ENCODE results near the gene EIF4E.
"Not testable (repeated sequence)": the region's sequence is repeated elsewhere in the genome, so short reads cannot be mapped to it uniquely, and the experiment has no call there.

EIF4E gene, protein sequence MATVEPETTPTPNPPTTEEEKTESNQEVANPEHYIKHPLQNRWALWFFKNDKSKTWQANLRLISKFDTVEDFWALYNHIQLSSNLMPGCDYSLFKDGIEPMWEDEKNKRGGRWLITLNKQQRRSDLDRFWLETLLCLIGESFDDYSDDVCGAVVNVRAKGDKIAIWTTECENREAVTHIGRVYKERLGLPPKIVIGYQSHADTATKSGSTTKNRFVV

DNA sequence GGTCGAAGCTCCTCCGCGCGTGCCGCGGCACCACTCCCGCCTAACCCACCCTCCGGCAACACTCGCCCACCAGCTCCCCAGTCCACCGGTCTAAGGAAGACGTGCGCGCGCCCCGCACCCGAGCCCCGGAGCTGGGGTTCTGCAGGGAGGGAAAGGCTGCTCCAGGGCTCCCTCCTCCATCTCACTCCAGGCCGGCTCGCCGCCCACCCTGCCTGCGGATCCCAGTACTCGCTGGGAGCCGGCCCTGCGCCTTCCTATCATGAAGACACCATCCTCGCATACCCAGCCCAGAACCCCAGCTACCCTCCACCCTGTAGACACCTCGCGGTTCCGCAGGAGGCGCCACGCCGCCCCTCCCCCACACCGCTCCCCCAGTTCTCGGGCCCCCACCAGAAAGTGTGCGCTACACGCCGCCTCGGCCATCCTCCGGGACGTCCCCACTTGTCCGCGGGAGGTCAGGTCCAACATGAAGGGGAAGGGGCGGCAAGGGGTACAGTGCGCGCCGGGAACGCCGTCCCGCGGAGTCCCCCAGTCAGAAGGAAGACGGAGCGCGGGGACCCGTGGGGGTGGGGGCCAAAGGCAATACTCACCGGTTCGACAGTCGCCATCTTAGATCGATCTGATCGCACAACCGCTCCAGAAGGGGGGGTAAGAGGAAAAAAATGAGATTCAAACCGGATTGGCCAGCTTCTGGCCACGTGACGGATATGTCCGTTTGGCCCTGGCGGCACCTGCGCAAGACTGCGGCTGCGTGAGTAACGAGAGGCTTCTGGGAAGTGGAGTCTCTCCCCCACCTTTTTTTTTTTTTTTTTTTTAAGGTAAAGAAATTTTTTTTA is at the start of gene EIF4E:
TSS of gene EIF4E (minus strand) at position 629 of the 836 bp plus-strand sequence. CDS start at position 608, 21 bp downstream.
- peak; percentile 96 for DNase-seq (ENCODE audit: low spot score)

- DNase-seq (ENCODE audit: low spot score): no peak
Observed at GRCh38 chr4:98977557-98977956, 48.6 kb upstream of the EIF4E start.

DNA sequence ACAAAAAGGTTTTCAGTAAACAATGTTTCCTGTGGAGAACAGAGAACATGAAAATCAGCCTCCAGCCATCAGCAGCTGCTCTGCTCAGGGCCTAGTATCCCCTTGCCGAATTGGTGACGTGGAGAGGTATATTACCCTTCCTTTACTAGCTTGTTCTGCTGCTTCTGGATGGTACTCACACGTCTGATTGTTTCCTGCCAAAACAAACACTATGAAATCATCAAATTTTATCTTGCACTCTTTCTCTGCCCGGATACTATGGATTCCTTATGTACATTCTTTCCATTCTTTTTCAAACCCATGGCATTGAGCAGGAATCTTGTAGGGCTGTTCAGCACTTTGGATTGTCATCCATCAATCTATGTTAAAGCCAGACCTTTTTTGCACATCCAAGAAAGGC is 47.8 kb upstream of the EIF4E start:
- DNase-seq (ENCODE audit: low spot score): no peak

GRCh38 chr4:98969878-98970785 is 41.2 kb upstream of the EIF4E start:
- DNase-seq (ENCODE audit: low spot score): no peak

- no peak for DNase-seq (ENCODE audit: low spot score)
Observed at GRCh38 chr4:98967786-98968329, 38.9 kb upstream of the EIF4E start.

DNA sequence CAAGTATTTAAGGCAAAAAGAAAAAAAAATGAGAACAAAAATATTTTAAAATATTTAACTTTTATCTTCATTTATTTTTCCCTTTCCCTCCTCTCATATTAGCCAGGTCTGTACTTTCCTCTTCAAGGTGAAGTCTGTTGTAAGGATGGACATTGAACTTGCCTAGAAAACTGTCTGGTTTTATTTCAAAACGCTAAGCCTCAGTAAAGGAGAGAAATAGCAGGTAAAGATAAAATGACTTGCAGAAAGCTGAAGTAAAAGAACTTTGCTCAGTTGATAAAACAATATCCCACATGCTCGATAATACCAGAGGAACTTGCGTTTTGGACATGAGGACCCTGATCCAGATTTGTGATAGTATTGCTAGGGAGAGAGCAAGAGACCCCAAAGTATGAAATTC is 38.0 kb upstream of the EIF4E start:
- DNase-seq (ENCODE audit: low spot score): no peak

DNA sequence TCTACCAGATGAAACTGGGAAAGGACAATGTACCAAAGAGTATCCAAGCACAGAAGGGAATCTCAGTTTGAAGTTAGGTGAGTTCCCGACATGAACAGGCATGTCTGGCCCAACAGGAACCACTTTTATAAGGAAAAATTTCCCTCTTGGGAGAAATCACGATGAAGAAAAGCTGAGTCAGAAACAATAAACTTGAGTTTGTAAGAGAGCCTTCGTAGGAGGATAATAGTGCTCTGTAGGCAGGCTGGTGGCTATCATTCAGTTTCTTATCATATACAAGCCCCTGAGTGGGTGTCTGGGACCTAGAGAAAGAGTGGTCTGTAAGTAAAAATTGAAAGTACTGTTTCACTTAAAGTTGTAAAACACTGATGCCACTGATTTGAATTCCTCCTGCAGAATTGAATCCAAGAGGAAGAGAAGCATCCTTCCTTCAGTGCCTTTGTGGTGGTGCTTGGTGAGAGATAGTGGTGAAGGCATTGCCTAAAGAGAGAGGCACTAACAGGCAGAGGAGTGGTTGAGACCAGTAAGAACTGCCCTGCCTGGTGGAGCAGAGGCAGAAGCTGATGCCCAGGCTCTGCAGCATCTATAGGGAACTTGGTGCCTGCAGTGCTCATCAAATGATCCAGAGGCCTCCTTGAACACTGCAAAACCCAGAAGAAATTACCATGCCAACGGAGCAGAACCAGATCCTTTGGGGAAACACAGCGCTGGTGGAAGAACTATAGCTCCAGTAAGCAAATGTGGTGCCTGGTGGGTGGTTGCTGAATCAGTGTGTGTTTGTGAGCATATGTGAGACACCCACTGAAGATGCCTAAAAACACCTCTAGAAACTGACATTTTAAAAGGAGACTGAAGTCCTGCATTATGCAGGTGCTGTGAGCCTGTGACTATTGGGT is 34.9 kb upstream of the EIF4E start:
- DNase-seq (ENCODE audit: low spot score): no peak

GRCh38 chr4:98961770-98962169 is 32.8 kb upstream of the EIF4E start:
- DNase-seq (ENCODE audit: low spot score): no peak

GRCh38 chr4:98959411-98959810 is 30.5 kb upstream of the EIF4E start:
- no peak for DNase-seq (ENCODE audit: low spot score)

- no peak for DNase-seq (ENCODE audit: low spot score)
Observed at GRCh38 chr4:98958065-98958464, 29.1 kb upstream of the EIF4E start.

- no peak for DNase-seq (ENCODE audit: low spot score)
Observed at GRCh38 chr4:98955229-98955628, 26.3 kb upstream of the EIF4E start.

GRCh38 chr4:98951710-98952109 is 22.8 kb upstream of the EIF4E start:
- no peak for DNase-seq (ENCODE audit: low spot score)

DNA sequence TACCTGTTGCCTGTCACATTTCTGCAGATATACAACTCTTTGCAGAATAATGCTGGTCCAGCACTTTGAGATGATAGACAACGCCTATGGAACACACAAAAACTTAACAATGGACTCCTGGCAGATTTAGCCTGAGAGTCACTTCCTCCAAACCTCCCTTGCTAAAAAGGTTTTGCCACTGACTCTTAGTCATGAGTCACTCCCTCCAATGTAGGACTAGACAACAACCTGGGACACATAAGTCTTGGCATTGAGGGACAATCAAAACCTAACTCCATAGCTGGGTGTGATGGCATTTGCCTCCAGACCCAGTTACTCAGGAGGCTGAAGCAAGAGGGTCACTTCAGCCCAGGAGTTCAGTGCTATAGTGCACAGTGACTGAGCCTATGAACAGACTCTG is 22.0 kb upstream of the EIF4E start:
- DNase-seq (ENCODE audit: low spot score): no peak

- no peak for DNase-seq (ENCODE audit: low spot score)
Observed at GRCh38 chr4:98946359-98946758, 17.4 kb upstream of the EIF4E start.

DNA sequence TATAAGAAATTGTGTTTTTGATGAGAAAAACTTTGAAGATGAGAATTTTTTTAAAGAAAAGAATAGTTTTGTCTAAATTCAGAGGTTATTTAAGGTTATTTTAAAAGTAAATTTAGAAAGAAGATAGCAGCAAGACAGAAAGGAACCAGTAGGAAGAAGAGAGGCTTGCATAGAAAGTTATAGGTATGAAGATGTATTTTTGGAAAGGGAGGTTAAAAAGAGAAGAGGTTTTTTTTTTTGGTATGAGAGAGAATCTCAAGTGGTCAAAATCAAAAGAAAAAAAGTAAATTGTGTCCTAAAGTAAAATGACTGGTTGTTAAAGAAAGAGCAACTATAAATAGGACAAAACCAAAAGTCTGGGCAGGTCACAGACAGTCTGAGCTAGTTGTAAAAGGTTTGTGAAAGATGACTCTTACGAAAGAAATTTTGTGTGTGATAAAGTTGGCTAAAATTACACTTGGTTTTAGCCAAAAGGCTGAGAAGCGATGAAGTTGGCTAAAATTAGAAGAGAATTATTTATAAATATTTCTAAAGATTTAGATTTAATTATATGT is 16.4 kb upstream of the EIF4E start:
- DNase-seq (ENCODE audit: low spot score): no peak

DNA sequence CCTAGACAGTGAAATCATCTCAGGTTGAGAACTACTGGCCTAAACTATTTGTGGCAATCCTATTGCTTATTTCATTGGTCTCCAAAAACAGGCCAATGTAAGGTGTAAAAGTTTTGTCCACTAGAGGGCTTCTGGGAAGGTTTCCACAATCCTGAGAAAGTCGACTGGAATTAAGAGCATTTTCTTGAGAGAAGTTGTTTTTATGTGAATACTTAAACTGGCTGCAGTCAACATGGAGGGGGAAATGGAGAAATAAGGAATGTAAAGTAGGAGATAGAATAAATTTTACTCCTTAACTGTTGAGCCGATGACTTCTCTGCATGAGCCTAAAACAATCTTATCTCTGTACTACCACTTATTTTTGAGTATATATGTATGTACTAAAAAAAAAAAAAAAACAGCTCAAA is 11.0 kb upstream of the EIF4E start:
- peak; percentile 36 for DNase-seq (ENCODE audit: low spot score)

DNA sequence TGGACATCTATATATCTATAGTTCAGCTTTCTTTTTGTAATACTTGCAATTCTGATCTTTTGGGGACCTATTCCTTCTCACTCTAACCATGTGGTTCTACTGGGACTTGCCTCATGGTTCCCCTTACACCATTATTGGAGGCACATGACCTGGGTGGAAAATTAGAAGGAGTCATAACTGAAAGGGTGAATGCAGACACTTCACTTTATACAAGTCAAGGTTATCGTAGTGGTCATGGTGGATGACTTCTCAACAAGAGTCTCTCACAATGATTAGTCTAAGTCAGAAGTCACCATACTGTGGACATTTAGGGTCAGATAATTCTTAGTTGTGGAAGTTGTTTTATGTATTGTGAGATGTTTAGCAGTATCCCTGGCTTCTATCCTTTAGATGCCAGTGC is 10.5 kb upstream of the EIF4E start:
- no peak for DNase-seq (ENCODE audit: low spot score)

- no peak for DNase-seq (ENCODE audit: low spot score)
Observed at GRCh38 chr4:98937986-98938720, 9.2 kb upstream of the EIF4E start.

GRCh38 chr4:98935633-98936032 is 6.7 kb upstream of the EIF4E start:
- DNase-seq (ENCODE audit: low spot score): no peak

- not testable (repeated sequence) for DNase-seq (ENCODE audit: low spot score)
Observed at GRCh38 chr4:98934851-98935250, 5.9 kb upstream of the EIF4E start.

Data from germinal center (tissue), 1 donor.